ENCODE data around the gene GSTO2.

GSTO2 gene

DNA sequence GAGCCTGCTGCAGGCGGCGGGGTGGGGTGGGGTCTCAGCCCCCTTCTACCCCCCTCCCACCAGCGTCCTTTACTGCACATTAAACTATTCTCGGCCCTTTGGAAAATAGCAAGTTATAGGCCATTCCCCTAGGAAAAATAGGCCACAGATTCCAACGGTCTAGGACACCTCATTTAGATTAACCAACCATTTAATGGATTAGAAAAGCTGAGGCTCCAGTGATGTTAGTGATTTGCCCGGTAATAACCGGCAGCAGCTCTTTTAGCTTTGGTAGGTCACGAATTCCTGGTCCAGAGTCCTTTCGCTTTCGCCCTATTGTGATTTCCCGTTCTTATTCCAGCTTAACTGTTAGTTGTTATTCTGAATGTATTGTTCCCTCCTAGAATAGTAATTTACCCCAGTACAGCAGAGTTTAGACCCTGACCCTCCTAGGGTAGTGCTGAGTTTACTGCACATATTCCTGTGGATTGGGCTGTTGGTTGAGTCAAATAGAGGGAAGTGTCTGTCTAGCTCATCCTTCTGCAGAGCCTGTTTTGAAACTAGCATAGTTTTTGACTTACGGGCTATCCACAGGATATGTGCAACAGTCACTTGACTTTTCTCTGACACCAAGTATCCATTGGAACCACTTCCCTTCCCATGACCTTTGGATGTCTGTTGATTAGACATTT lies 13.5 kb upstream of the GSTO2 start:
- peaks cover 24% of the 10 kb centered on the region for H3K4me1 Mint-ChIP-seq
- H3K4me3 Mint-ChIP-seq, result peak overlapping the region; percentile 92 to 98 (median 93)
- H3K36me3 Mint-ChIP-seq (ENCODE audit: low read depth), result peaks cover 18% of the 10 kb centered on the region
- peak overlapping the region; percentile 83 to 95 (median 93) for H3K27ac Mint-ChIP-seq
- no peaks in the 10 kb centered on the region for H3K9me3 Mint-ChIP-seq
- TF ChIP-seq, protein P1, sequence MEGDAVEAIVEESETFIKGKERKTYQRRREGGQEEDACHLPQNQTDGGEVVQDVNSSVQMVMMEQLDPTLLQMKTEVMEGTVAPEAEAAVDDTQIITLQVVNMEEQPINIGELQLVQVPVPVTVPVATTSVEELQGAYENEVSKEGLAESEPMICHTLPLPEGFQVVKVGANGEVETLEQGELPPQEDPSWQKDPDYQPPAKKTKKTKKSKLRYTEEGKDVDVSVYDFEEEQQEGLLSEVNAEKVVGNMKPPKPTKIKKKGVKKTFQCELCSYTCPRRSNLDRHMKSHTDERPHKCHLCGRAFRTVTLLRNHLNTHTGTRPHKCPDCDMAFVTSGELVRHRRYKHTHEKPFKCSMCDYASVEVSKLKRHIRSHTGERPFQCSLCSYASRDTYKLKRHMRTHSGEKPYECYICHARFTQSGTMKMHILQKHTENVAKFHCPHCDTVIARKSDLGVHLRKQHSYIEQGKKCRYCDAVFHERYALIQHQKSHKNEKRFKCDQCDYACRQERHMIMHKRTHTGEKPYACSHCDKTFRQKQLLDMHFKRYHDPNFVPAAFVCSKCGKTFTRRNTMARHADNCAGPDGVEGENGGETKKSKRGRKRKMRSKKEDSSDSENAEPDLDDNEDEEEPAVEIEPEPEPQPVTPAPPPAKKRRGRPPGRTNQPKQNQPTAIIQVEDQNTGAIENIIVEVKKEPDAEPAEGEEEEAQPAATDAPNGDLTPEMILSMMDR (IDR thresholded peaks at IDR 0.05; ENCODE audit: unreplicated experiment in 3 of 3), result no peak
- H3K27me3 Mint-ChIP-seq (ENCODE audit: low read depth), result no peaks in the 10 kb centered on the region

DNA sequence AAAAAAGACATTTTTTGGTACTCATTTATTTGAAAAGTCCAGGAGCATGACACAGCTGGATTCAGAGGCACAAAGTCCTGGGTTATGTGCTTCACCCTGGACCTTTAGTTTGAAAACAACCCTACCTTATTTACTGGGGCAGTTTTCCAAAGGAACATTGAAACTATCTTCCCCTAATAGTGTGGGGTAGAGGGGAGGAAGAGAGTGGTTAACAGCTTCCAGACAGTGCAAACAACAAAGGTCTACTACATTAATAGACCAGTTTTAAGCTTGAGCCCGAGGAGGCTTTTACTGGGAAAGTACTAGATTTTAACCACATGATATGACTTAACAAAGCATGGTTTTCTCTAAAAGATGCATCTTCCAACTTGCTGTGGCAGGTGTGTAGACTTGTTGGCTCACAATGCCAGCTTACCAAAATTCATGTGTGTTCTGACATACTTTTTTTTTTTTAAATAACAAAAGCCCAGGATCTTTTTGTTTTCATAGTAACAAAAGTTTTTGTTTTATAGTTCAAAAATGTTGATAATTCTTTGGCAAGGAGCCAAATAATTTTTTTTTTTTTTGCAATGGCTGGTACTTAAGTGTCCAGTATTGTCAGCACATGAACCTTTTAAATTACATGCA lies 12.5 kb upstream of the GSTO2 start:
- peaks cover 29% of the 10 kb centered on the region for H3K36me3 Mint-ChIP-seq (ENCODE audit: low read depth)
- TF ChIP-seq, protein P1 (IDR thresholded peaks at IDR 0.05; ENCODE audit: unreplicated experiment in 3 of 3), result no peak
- H3K27ac Mint-ChIP-seq, result peak overlapping the region; percentile 83 to 95 (median 93)
- H3K27me3 Mint-ChIP-seq (ENCODE audit: low read depth), result no peaks in the 10 kb centered on the region
- peak overlapping the region in 2 of 3 experiments; percentile 93 to 98 for H3K4me3 Mint-ChIP-seq
- H3K9me3 Mint-ChIP-seq, result no peaks in the 10 kb centered on the region
- peaks cover 24% of the 10 kb centered on the region for H3K4me1 Mint-ChIP-seq

DNA sequence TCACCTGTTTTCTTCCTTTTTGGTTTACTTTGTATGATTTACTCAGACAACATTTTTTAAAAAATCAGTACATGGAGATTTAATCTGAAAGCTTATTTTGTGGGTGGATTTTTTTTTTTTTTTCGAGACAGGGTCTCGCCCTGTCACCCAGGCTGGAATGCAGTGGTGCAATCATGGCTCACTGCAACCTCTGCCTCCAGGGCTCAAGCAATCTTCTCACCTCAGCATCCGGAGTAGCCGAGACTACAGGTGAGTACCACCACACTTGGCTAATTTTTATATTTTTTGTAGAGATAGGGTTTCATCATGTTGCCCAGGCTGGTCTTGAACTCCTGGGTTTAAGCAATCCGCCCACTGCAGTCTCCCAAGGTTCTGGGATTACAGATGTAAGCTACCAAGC lies 11.7 kb upstream of the GSTO2 start:
- TF ChIP-seq, protein P1 (IDR thresholded peaks at IDR 0.05; ENCODE audit: unreplicated experiment in 3 of 3), result no peak
- Mint-ChIP-seq H3K9me3 (no peaks in the 10 kb centered on the region), H3K4me3 (peak overlapping the region in 1 of 3 experiments; percentile 28), H3K27ac (no peak overlapping the region), H3K4me1 (peaks cover 24% of the 10 kb centered on the region), H3K36me3 (ENCODE audit: low read depth) (peaks cover 29% of the 10 kb centered on the region), H3K27me3 (ENCODE audit: low read depth) (no peaks in the 10 kb centered on the region)

DNA sequence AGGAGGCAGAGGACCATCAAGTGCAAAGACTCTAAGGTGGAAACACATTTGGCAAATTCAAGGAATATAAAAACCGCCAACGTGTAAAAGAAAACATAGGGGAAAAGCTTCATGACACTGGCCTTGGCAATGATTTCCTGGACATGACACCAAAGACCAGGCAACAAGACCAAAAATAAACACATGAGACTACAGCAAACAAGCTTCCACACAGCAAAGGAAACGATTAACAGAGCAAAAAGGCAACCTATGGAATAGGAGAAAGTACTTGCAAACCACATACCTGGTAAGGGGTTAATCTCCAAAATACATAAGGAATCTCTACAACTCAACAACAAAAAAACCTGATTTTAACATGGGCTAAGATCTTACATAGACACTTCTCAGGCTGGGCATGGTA lies 10.8 kb upstream of the GSTO2 start:
- H3K27me3 Mint-ChIP-seq (ENCODE audit: low read depth), result no peaks in the 10 kb centered on the region
- peaks cover 24% of the 10 kb centered on the region for H3K4me1 Mint-ChIP-seq
- H3K36me3 Mint-ChIP-seq (ENCODE audit: low read depth), result peaks cover 29% of the 10 kb centered on the region
- H3K9me3 Mint-ChIP-seq, result no peaks in the 10 kb centered on the region
- H3K27ac Mint-ChIP-seq, result no peak overlapping the region
- TF ChIP-seq, protein P1 (IDR thresholded peaks at IDR 0.05; ENCODE audit: unreplicated experiment in 3 of 3), result no peak
- H3K4me3 Mint-ChIP-seq, result no peak overlapping the region

DNA sequence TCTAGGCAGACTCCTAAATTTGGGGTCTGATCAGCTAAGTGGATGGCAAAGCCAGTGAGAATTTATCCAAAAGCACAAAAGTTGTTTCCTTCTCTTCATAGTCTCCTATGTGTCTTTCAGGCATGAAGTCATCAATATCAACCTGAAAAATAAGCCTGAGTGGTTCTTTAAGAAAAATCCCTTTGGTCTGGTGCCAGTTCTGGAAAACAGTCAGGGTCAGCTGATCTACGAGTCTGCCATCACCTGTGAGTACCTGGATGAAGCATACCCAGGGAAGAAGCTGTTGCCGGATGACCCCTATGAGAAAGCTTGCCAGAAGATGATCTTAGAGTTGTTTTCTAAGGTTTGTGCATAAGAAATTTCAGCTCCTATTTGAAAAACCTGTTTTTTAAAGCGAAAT lies 9.5 kb upstream of the GSTO2 start:
- H3K9me3 Mint-ChIP-seq, result no peaks in the 10 kb centered on the region
- peaks cover 17% of the 10 kb centered on the region for H3K4me1 Mint-ChIP-seq
- no peaks in the 10 kb centered on the region for H3K27me3 Mint-ChIP-seq (ENCODE audit: low read depth)
- peak overlapping the region in 2 of 3 experiments; percentile 57 to 81 for H3K27ac Mint-ChIP-seq
- TF ChIP-seq, protein P1 (IDR thresholded peaks at IDR 0.05; ENCODE audit: unreplicated experiment in 3 of 3), result no peak
- H3K36me3 Mint-ChIP-seq (ENCODE audit: low read depth), result peaks cover 33% of the 10 kb centered on the region
- H3K4me3 Mint-ChIP-seq, result no peak overlapping the region
